OCI-LY3 (cell line): ENCODE results near the gene DNMT3B.

Source experiments
- EZH2phosphoT487 ChIP-seq: fragments of 200-600 bp; shearing (Covaris generic); IDR thresholded peaks from 2 replicates; pipeline ENCODE4 v1.6.1; 2018; ENCODE audit warnings: antibody characterized with exemption, mixed run types, low read depth
- TF ChIP-seq, protein P1 (sequence below): fragments of 200-600, 300-600 bp; sonication (generic); IDR thresholded peaks from 2 replicates; pipeline ENCODE4 v1.5.1; 2014; ENCODE audit warnings: antibody characterized with exemption, low read length, low read depth

DNA sequence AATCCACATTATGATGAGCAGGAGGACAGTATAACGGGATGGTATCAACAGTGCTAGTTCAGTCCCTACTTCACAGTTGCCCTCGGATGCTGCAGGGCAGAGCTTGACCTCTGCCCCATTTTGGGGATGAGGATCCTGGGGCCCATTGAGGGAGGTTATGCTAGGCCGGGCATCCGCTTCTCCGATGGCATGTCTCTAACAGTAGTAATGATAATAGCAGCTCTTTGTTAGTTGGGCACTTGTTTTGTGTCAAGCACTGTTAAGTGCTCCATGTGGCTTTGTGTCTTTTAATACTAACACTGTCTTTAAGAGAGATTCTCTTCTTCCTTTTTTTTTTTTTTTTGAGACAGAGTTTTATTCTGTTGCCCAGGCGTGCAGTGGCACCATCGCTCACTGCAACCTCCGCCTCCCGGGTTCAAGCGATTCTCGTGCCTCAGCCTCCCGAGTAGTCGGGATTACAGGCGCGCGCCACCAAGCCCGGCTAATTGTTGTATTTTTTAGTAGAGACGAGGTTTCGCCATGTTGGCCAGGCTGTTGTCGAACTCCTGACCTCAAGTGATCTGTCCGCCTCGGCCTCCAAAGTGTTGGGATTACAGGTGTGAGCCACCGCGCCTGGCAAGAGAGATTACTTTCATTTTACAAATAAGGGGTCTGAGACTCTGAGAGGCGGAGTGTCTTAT lies 58.7 kb downstream of the DNMT3B start:
- TF ChIP-seq, protein P1, sequence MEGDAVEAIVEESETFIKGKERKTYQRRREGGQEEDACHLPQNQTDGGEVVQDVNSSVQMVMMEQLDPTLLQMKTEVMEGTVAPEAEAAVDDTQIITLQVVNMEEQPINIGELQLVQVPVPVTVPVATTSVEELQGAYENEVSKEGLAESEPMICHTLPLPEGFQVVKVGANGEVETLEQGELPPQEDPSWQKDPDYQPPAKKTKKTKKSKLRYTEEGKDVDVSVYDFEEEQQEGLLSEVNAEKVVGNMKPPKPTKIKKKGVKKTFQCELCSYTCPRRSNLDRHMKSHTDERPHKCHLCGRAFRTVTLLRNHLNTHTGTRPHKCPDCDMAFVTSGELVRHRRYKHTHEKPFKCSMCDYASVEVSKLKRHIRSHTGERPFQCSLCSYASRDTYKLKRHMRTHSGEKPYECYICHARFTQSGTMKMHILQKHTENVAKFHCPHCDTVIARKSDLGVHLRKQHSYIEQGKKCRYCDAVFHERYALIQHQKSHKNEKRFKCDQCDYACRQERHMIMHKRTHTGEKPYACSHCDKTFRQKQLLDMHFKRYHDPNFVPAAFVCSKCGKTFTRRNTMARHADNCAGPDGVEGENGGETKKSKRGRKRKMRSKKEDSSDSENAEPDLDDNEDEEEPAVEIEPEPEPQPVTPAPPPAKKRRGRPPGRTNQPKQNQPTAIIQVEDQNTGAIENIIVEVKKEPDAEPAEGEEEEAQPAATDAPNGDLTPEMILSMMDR, result no peak
- no peak for TF ChIP-seq EZH2phosphoT487
